AG09319 (cell line): ENCODE data around the gene RPLP2.
A peak's percentile ranks its signal among the peaks of the same experiment; 100 is the strongest.

Experiments
- DNase-seq: peaks from one replicate; pipeline ENCODE4 v3.0.0-alpha.2; 2010; ENCODE audit warnings: low read depth; ENCODE audit errors: extremely low read depth
- CTCF ChIP-seq: IDR thresholded peaks from 2 replicates; pipeline ENCODE4 v1.5.1; 2011; ENCODE audit warnings: low read depth, mild to moderate bottlenecking, inconsistent platforms, low read length, moderate library complexity

RPLP2 gene

DNA sequence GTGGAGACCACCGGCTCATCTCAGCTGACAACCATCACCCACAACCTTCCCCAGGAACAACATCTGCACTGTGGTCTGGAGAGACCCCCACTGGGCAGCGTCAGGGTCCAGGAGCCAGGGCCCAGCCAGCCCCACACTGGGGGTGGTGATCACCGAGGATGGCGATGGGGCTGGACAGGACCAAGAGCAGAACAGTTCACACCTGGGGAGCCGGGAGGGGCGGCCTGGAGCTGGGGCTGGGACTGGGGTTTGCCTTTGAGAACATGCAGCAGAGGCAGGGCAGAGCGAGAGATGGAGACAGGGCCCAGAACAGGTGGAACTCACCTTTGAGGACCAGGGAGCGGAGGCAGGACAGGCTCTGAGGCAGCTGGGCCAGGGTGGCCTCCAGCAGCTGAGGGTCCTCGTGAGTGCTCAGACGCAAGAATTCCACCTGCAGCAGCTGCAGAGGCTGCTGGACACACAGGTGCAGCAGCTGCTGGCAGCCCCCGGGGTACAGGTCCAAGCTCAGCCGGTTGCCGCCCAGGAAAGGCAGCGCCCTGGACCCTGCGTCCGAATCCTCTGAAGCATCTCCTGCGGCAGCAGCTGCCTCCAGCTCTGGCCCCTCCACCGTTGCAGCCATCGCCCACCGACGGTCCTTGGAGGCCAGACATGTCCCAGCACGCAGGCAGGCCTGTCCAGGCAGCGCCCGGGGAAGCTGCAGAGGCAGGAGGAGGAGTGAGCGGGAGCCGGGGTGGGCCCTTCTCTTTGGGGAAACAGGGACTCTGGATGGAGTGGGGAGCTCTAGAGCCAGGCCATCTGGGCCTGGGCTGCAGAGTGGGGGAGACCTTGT is 5.8 kb upstream of the RPLP2 start:
- TF ChIP-seq CTCF, result no peak
- DNase-seq, result no peak

DNA sequence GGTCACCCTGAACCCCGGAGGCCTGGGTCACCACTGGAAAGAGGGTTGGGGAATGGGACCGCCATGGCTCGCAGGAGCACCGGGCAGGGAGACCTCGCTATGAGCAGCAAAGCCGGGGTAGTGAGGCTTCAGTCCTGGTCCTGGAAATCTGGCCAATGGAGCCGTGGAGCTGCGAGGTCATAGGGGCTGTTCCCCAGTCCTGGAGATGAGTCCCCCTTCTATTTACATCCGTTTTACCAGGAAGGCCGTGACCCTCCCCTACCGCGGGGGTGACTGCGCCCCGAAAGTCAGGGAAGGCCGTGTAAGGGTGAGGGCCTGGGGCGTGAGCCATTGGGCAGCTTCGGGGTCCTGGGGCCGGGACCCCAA is 5.2 kb upstream of the RPLP2 start:
- DNase-seq, result no peak
- TF ChIP-seq CTCF, result no peak

GRCh38 chr11:808427-809286 is 1.1 kb upstream of the RPLP2 start:
- TF ChIP-seq CTCF, result no peak
- DNase-seq, result no peak

GRCh38 chr11:810040-810567 is 337 bp downstream of the RPLP2 start:
- TF ChIP-seq CTCF, result no peak
- no peak for DNase-seq

GRCh38 chr11:811446-812245 is 1.9 kb downstream of the RPLP2 start:
- no peak for DNase-seq

GRCh38 chr11:812390-812789 is 2.6 kb downstream of the RPLP2 start:
- no peak for DNase-seq
- TF ChIP-seq CTCF, result no peak

More at GRCh38 chr11:811446-812245, 1.9 kb downstream of the RPLP2 start:
- TF ChIP-seq CTCF, result peak; percentile 4
